ENCODE measurements around the gene MAP4K1.

GRCh38 chr19:38577826-38578225 lies 39.9 kb downstream of the MAP4K1 start:
- no peak for TF ChIP-seq CTCF (IDR thresholded peaks at IDR 0.05; ENCODE audit: low read depth, low read length)
- no peak for TF ChIP-seq EZH2phosphoT487 (IDR thresholded peaks at IDR 0.05; ENCODE audit: low read depth)

Data from OCI-LY3 (cell line).